Peyer's patch (tissue), 4 donors: ENCODE measurements around the gene CYB561.

Experiments
- CTCF ChIP-seq, 6 experiments: fragments of 450-650 bp in 4 of 6; fragments of 200-600 bp in 2 of 6; sonication (generic) in 1 of 6; IDR thresholded peaks; one replicate each; pipeline ENCODE4 v1.5.1; 2017 to 2019; ENCODE audit warnings: antibody characterized with exemption in 6 of 6, mild to moderate bottlenecking in 3 of 6, moderate library complexity in 1 of 6
- POLR2A ChIP-seq, 2 donors: fragments of 450-650 bp; IDR thresholded peaks; one replicate each; pipeline ENCODE4 v1.5.1; 2017; ENCODE audit warnings: antibody characterized with exemption in 2 of 2, mild to moderate bottlenecking in 2 of 2, moderate library complexity in 2 of 2

- TF ChIP-seq CTCF (IDR thresholded peaks at IDR 0.05) (no peak), POLR2A (IDR thresholded peaks at IDR 0.05) (no peak)
Measured at GRCh38 chr17:63463771-63464170, 17.7 kb upstream of the CYB561 start.
